Coronary artery (tissue), 2 donors: Measurements from ENCODE around the gene GRIN3A.

Experiments used
- DNase-seq: peaks from one replicate; pipeline ENCODE4 v3.0.0-alpha.2; 2017; ENCODE audit warnings: low spot score
- H3K27ac ChIP-seq, 2 donors: fragments of 200-600 bp; sonication (generic); one replicate each; pipeline ENCODE4 v1.5.1; 2016 to 2019
- H3K4me3 ChIP-seq: fragments of 200-600 bp; sonication (generic); 2 replicates; pipeline ENCODE4 v1.5.1; 2016; ENCODE audit warnings: mild to moderate bottlenecking, moderate library complexity
- TF ChIP-seq, protein P1 (sequence below): fragments of 200-600 bp; sonication (generic); IDR thresholded peaks from one replicate; pipeline ENCODE4 v1.5.1; 2019; ENCODE audit warnings: antibody characterized with exemption

The GRIN3A gene

DNA sequence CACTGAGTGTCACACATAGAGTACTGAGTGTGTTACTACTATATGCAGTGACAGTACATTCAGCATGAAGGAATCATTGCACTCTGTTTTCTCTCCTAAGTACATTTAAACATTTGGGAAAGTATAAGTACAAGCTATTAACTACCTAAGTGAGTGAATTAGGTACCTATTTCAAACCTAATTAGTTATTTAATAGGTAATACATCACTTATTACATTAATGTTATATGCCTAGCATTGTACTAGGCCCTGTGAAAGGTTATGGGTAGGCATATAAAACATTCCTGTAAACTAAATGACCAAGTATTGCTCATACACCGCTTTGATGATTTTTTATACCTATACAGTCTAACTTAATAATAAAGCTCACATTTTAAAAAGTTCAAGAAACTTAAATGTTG lies 118.0 kb downstream of the GRIN3A start:
- DNase-seq = no peak
- no peak overlapping the region for H3K27ac ChIP-seq
- H3K4me3 ChIP-seq = no peak overlapping the region
- TF ChIP-seq, protein P1, sequence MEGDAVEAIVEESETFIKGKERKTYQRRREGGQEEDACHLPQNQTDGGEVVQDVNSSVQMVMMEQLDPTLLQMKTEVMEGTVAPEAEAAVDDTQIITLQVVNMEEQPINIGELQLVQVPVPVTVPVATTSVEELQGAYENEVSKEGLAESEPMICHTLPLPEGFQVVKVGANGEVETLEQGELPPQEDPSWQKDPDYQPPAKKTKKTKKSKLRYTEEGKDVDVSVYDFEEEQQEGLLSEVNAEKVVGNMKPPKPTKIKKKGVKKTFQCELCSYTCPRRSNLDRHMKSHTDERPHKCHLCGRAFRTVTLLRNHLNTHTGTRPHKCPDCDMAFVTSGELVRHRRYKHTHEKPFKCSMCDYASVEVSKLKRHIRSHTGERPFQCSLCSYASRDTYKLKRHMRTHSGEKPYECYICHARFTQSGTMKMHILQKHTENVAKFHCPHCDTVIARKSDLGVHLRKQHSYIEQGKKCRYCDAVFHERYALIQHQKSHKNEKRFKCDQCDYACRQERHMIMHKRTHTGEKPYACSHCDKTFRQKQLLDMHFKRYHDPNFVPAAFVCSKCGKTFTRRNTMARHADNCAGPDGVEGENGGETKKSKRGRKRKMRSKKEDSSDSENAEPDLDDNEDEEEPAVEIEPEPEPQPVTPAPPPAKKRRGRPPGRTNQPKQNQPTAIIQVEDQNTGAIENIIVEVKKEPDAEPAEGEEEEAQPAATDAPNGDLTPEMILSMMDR = no peak

DNA sequence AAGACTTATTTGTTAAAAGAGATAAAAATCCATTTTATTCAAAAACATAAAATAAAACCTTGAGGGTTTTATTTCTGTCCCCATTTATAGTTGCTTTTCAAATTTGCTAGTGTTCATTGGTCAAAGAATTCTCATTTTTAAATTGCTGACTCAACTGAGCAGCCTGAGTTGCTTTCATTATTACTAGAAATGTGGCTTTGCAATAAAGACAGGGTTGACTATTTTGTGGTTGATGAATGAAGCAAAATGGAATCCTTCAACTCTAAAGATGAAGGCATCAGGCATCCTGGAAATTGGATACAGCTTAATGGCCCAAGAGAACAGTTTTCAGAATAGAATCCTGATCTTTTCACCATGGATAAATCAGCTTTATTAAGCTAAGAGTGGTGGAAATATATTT lies 119.7 kb downstream of the GRIN3A start:
- TF ChIP-seq, protein P1 = no peak
- Histone ChIP-seq H3K27ac (no peak overlapping the region), H3K4me3 (no peak overlapping the region)
- no peak for DNase-seq

DNA sequence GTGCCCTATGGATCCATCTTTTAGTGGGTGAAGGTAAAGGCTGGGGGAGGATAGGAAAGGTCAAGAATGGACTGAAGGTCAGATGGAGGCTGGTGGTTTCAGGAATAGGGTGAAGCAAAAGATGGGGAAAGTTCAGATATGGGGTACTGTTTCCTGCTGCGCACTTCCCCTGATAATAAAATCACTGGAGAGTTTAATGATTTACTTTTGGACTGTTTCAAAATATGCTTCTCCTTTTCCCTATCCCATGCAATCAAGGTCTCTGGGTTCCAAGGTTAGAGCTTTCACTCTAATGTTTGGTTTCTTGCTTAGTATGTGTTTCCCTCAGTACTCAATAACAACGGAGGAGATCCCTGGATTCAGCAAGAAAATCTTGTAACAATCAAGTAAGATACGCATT lies 132.9 kb downstream of the GRIN3A start:
- no peak for DNase-seq
- no peak overlapping the region for H3K4me3 ChIP-seq
- H3K27ac ChIP-seq = no peak overlapping the region
- TF ChIP-seq, protein P1 = no peak

DNA sequence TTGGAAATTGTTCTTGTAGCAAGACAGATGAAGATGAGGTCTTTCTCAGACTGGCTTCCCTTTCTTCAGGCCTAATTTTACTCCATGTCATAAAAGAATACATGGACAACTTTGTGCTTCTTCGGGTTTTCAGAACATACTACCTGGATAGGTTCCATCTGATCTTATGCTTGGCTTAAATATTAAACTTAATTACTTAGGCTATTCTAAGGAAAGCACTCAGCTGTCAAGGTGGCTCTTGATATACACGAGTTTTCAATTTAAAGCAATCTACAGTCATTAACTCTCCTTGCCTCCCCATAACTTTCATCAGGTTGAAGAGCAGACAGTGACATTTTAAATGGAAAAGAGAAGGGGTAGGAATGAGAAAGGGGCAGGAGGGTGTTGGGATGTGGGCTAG lies 134.2 kb downstream of the GRIN3A start:
- TF ChIP-seq, protein P1 = no peak
- no peak overlapping the region for H3K27ac ChIP-seq
- H3K4me3 ChIP-seq = no peak overlapping the region
- DNase-seq = no peak

DNA sequence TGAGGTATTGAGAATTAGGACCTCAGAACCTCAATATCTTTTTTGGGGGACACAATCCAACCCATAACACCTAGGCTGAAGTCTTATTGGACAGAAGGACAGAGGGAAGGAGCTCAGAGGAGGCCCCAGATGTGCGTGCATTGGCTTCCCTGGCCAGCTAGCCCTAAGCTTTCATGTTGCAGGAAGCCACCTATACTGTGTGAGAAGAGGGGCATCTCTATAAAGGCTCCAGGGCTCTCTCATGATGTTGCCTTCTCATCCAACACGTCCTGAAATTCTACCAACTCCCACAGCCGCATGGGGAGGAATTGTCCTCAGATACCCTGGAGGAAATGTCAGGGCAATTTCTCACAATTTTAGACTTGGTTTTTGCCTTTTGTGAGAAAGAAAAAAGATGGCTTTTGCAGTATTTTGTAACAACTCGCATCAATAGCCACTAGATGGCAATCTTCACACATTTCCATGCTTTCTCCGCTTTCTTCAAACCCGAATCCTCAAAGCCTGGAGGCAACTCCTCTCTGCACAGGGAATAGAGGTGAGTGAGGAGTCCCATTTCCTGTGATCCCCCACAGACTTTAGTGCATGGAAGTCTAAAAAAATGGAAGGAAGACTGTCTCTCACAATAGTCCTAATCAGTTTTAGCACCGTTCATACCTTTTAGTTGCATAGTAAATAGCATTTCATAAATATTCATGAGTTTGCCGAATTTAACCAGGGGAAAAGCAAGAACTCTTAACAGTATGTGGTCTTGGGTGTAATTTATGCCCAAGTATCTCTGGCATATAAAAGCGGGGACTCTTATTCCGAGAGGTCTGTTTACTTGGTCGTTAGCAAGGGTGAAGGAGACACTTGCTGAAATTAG lies 136.3 kb downstream of the GRIN3A start:
- TF ChIP-seq, protein P1 = peak; percentile 49
- no peak for DNase-seq
- no peak overlapping the region for H3K4me3 ChIP-seq
- H3K27ac ChIP-seq = no peak overlapping the region

DNA sequence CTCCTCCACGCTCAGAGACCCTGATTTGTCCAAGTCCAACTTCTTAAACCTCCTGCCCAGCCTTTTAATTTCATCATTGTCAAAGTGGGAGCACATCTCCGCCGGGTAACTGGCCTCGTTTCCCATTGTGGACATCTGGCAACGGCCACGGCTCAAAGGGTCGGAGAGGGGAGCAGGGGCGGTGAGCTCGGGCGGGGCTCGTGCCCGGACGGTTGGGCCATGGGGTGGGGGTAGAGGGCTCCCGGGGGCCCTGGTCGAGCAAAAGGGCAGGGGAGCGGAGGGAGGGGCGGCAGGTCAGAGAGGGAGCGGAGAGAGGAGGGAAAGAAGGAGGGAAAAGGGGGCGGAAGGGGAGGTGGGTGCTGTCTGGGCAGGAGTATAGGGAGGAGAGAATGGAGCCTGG lies 143.7 kb downstream of the GRIN3A start, which contains the start of gene PPP3R2:
PPP3R2 (minus strand) TSS at position 174 of the 400 bp plus-strand sequence; CDS start at position 126, 48 bp downstream.
- DNase-seq = no peak
- no peak within 1 kb of the TSS for H3K27ac ChIP-seq
- TF ChIP-seq, protein P1 = no peak
- H3K4me3 ChIP-seq = no peak within 1 kb of the TSS

DNA sequence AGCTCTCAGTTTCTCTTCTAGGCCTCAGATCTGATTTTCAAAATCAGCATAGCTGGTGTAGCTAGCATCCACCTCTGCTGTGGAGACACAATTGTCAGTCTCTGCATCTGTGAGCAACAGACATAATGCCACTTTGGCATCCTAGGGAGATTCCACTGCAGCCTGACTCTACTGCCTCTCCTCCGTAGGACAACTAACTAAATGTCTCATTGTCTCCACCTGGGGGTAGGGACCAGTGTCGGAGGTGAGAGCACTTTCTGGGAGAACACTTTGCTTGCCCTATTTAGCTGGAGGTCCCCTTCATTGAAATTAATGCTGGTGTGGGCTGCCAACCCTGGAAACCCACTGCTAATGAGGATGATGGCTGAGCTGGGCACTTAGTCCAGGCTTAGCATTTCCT lies 145.1 kb downstream of the GRIN3A start:
- no peak for DNase-seq
- TF ChIP-seq, protein P1 = no peak
- H3K4me3 ChIP-seq = no peak overlapping the region
- H3K27ac ChIP-seq = no peak overlapping the region
